WI38 (cell line): ENCODE results near the gene FRMPD1.

Source experiments
- H3K4me3 ChIP-seq: 2 replicates; pipeline ENCODE4 v1.5.1; 2011; ENCODE audit warnings: low read depth, mild to moderate bottlenecking, control low read depth, low read length
- TF ChIP-seq, protein P1 (sequence below): IDR thresholded peaks from 2 replicates; pipeline ENCODE4 v1.5.1; 2012; ENCODE audit warnings: low read depth, mild to moderate bottlenecking, control low read depth, low read length

Gene FRMPD1

DNA sequence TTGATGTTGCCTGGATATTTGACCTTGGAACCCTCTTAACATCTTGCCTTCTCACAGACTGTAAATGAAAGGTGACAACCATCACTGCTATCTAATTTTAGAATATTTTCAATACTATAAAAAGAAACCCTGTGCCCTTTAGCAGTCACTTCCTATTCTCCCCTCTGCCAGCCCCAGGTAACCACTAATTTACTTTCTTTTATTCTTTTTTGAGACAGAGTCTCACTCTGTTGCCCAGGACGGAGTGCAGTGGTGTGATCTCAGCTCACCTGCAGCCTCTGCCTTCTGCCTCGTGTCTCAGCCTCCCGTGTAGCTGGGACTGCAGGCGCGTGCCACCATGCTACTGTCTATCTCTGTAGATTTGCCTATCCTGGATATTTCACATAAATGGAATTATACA is 43.6 kb downstream of the FRMPD1 start:
- TF ChIP-seq, protein P1, sequence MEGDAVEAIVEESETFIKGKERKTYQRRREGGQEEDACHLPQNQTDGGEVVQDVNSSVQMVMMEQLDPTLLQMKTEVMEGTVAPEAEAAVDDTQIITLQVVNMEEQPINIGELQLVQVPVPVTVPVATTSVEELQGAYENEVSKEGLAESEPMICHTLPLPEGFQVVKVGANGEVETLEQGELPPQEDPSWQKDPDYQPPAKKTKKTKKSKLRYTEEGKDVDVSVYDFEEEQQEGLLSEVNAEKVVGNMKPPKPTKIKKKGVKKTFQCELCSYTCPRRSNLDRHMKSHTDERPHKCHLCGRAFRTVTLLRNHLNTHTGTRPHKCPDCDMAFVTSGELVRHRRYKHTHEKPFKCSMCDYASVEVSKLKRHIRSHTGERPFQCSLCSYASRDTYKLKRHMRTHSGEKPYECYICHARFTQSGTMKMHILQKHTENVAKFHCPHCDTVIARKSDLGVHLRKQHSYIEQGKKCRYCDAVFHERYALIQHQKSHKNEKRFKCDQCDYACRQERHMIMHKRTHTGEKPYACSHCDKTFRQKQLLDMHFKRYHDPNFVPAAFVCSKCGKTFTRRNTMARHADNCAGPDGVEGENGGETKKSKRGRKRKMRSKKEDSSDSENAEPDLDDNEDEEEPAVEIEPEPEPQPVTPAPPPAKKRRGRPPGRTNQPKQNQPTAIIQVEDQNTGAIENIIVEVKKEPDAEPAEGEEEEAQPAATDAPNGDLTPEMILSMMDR: no peak

GRCh38 chr9:37696528-37696927 is 45.8 kb downstream of the FRMPD1 start:
- no peak overlapping the region for H3K4me3 ChIP-seq
- TF ChIP-seq, protein P1: no peak

More for the DNA sequence above, 43.6 kb downstream of the FRMPD1 start:
- no peak overlapping the region for H3K4me3 ChIP-seq

DNA sequence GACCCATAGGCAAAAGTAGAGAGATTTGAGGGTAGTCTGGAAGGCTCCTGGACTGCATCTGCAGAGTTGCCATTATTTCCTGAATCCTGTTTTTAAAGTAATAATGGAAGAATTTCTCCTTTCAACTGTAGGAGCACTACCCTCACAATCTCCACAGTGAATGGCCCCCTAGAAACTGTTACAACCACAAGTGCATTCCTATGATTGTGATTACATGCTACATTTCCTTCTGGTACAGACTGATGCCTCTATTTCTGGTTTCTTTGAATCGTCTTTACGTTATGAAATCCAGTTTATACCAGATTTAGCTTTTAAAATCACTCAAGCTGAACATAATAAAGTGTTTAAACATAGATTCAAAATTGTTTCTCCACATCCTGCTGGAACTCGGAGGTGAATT is 49.4 kb downstream of the FRMPD1 start:
- H3K4me3 ChIP-seq: no peak overlapping the region
- TF ChIP-seq, protein P1: no peak

DNA sequence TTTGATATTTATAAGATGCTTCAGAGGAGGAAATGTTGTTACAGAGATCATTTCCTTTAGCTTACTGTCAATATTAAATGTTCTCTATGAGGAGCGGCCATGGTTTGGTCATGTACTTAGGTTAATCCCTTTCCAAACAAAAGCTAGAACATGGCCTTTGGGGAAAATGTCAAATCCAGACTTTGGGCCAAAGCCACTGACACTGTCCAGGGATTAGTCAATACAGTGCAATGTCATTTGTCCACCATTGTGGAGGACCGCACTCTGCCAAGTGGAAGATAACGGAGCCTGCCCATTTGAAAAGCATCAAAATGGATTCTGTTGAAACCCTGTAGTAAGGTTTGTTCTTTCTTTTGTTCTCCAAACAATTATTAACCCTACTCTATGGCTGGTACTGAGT is 50.1 kb downstream of the FRMPD1 start:
- H3K4me3 ChIP-seq: no peak overlapping the region
- TF ChIP-seq, protein P1: no peak

DNA sequence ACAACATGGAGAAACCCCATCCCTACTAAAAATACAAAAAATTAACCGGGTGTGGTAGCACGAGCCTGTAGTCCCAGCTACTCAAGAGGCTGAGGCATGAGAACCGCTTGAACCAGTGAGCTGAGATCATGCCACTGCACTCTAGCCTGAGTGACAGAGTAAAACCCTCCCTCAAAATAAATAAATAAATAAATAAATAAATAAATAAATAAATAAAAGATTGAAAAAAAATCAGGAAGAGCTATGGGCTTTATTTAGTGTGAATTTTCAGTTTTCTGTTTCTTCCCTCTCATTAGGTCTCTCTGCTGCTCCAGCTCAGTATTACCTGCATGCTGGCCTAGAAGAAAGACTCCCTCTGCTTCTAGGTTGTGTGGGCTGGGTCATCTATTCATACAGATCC is 55.0 kb downstream of the FRMPD1 start:
- TF ChIP-seq, protein P1: no peak
- no peak overlapping the region for H3K4me3 ChIP-seq

DNA sequence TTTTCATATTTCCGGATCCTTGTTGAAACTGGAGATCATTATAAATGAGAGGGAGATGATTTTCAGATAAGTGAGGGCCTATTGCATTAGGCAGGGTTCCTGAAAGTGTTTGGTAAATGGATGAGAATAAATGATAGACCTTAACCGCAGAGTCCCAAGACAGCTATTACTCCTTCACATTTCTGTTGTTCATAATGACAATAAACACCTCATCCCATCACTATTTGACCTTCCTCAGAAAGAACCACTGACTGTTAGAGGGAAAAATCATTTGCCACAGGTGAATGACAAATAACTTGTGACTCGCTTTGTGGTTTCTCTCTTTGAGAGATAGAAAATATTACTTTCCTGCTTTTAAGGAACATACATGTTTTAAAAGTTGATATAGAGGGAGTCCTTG is 55.5 kb downstream of the FRMPD1 start:
- TF ChIP-seq, protein P1: no peak
- H3K4me3 ChIP-seq: no peak overlapping the region

DNA sequence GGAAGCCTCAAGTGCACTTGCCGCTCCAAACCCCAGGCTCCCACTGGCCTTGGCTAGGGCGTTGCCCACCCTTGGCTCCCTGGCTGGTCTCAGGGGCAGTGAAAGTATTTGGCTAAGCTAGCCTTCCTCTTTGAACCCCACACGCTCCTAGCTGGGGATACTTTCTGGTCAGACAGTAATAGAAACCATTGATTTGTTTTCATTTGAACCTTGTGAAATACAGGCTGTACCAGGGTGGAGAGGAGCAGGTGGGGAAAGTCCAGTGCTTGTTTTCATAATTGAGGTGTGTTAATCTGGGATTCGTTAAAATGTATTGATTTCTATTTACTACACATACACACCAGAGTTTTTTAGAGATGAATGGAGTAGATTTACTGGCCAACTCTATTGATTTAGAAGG is 57.0 kb downstream of the FRMPD1 start:
- H3K4me3 ChIP-seq: no peak overlapping the region
- TF ChIP-seq, protein P1: no peak
